HG02610 (cell line): Measurements from ENCODE around the gene C11orf52.

Experiments used
- ATAC-seq: cut with Tn5 transposase; IDR thresholded peaks from one replicate; pipeline ENCODE4 v1.9.1; 2021; ENCODE audit warnings: mild to moderate bottlenecking, moderate library complexity; ENCODE audit not compliant: unreplicated experiment

C11orf52 gene

GRCh38 chr11:111974446-111974845 lies 55.7 kb downstream of the C11orf52 start:
- no peak for ATAC-seq

- ATAC-seq = no peak
Observed at GRCh38 chr11:111975076-111975806, 56.5 kb downstream of the C11orf52 start.

- ATAC-seq = no peak
Observed at GRCh38 chr11:111976119-111976766, 57.5 kb downstream of the C11orf52 start.
